CD14-positive monocyte (primary cell): Measurements from ENCODE around the gene FRMD3. TPM values are rescaled to one million over a fixed set of nuclear protein-coding genes. Genes with fewer than 3 reads are reported as not detected.

Experiments used
- DNase-seq, 3 donors: peaks; one replicate each; pipeline ENCODE4 v3.0.0-alpha.2; 2011 to 2022
- H2AFZ ChIP-seq: 2 replicates; pipeline ENCODE4 v1.6.0; 2012; ENCODE audit warnings: mild to moderate bottlenecking, low read depth, low read length, inconsistent platforms; ENCODE audit not compliant: insufficient read depth, poor library complexity, severe bottlenecking
- H3K27ac ChIP-seq, 2 donors: 1 replicate in 1 of 2; 2 replicates in 1 of 2; pipeline ENCODE4 v1.5.1; 2012 to 2013; ENCODE audit warnings: low read length in 2 of 2, control low read depth in 1 of 2, inconsistent platforms in 1 of 2, low read depth in 1 of 2, mild to moderate bottlenecking in 1 of 2
- H3K27me3 ChIP-seq, 2 donors: one replicate each; pipeline versions ENCODE4 v1.6.0 to v1.6.1; 2011 to 2013; ENCODE audit warnings: low read length in 2 of 2; ENCODE audit not compliant: control insufficient read depth in 2 of 2, insufficient read depth in 2 of 2
- H3K36me3 ChIP-seq, 2 donors: replicated peaks in 1 of 2; 1 replicate in 1 of 2; 2 replicates in 1 of 2; pipeline versions ENCODE4 v1.5.1 to v1.6.1; 2012 to 2013; ENCODE audit warnings: low read length in 2 of 2, control low read depth in 1 of 2, inconsistent platforms in 1 of 2, mild to moderate bottlenecking in 1 of 2; ENCODE audit not compliant: insufficient read depth in 2 of 2, control insufficient read depth in 1 of 2
- H3K4me1 ChIP-seq, 2 donors: 1 replicate in 1 of 2; 2 replicates in 1 of 2; pipeline versions ENCODE4 v1.5.1 to v1.6.1; 2012 to 2013; ENCODE audit warnings: low read length in 2 of 2, control low read depth in 1 of 2, inconsistent platforms in 1 of 2, mild to moderate bottlenecking in 1 of 2, moderate library complexity in 1 of 2; ENCODE audit not compliant: insufficient read depth in 2 of 2, control insufficient read depth in 1 of 2
- H3K4me2 ChIP-seq: replicated peaks from 2 replicates; pipeline ENCODE3; 2012; ENCODE audit warnings: low read length, moderate library complexity, mild to moderate bottlenecking; ENCODE audit not compliant: poor library complexity, severe bottlenecking; ENCODE audit errors: extremely low read depth
- H3K4me3 ChIP-seq, 3 experiments: fragments of 200-600 bp in 1 of 3; sonication (generic) in 1 of 3; replicated peaks in 1 of 3; 1 replicate in 2 of 3; 2 replicates in 1 of 3; pipeline ENCODE4 v1.5.1; 2011 to 2013; ENCODE audit warnings: low read length in 3 of 3, mild to moderate bottlenecking in 3 of 3, control low read depth in 2 of 3, low read depth in 2 of 3, inconsistent platforms in 1 of 3, moderate library complexity in 1 of 3
- H3K79me2 ChIP-seq: 2 replicates; pipeline ENCODE4 v1.6.0; 2012; ENCODE audit warnings: mild to moderate bottlenecking, control low read depth, inconsistent platforms, low read length, moderate library complexity; ENCODE audit not compliant: insufficient read depth
- H3K9ac ChIP-seq: 2 replicates; pipeline ENCODE4 v1.6.0; 2017; ENCODE audit warnings: low read length, mild to moderate bottlenecking; ENCODE audit not compliant: insufficient read depth, poor library complexity, severe bottlenecking
- H3K9me3 ChIP-seq, 2 donors: replicated peaks in 1 of 2; 1 replicate in 1 of 2; 2 replicates in 1 of 2; pipeline versions ENCODE4 v1.5.1 to v1.6.1; 2012 to 2013; ENCODE audit warnings: low read length in 2 of 2, control low read depth in 1 of 2; ENCODE audit not compliant: control insufficient read depth in 1 of 2, insufficient read depth in 1 of 2
- H4K20me1 ChIP-seq: 2 replicates; pipeline ENCODE4 v1.6.0; 2012; ENCODE audit warnings: mild to moderate bottlenecking, low read length, control low read depth, moderate library complexity; ENCODE audit not compliant: insufficient read depth
- H3K27ac Mint-ChIP-seq, 7 donors: one replicate each; pipeline ENCODE4 v1.8.0; 2020; ENCODE audit warnings: mild to moderate bottlenecking in 7 of 7, mixed read lengths in 7 of 7, moderate library complexity in 6 of 7, inconsistent platforms in 2 of 7
- H3K27me3 Mint-ChIP-seq, 3 donors: one replicate each; pipeline ENCODE4 v1.8.0; 2021 to 2022; ENCODE audit warnings: low read depth in 3 of 3, mild to moderate bottlenecking in 3 of 3, mixed read lengths in 3 of 3, moderate library complexity in 3 of 3, inconsistent platforms in 1 of 3
- H3K36me3 Mint-ChIP-seq, 2 donors: one replicate each; pipeline ENCODE4 v1.8.0; 2020; ENCODE audit warnings: mixed read lengths in 2 of 2, inconsistent platforms in 1 of 2, mild to moderate bottlenecking in 1 of 2
- H3K4me1 Mint-ChIP-seq: one replicate; pipeline ENCODE4 v1.8.0; 2020; ENCODE audit warnings: mild to moderate bottlenecking, mixed read lengths
- H3K4me3 Mint-ChIP-seq, 2 donors: one replicate each; pipeline ENCODE4 v1.8.0; 2020; ENCODE audit warnings: mild to moderate bottlenecking in 2 of 2, mixed read lengths in 2 of 2, moderate library complexity in 1 of 2
- H3K9me3 Mint-ChIP-seq, 7 donors: one replicate each; pipeline ENCODE4 v1.8.0; 2020 to 2022; ENCODE audit warnings: mixed read lengths in 7 of 7, mild to moderate bottlenecking in 6 of 7, moderate library complexity in 6 of 7, inconsistent platforms in 2 of 7
- CTCF ChIP-seq: fragments of 200-600 bp; IDR thresholded peaks from one replicate; pipeline ENCODE4 v1.8.0; 2022; ENCODE audit warnings: antibody characterized with exemption, mild to moderate bottlenecking
- WGBS: methylation state at CpG from one replicate; pipeline ENCODE4 v1.1.5; 2013; ENCODE audit warnings: missing lambda C conversion rate; ENCODE audit not compliant: insufficient coverage; 5-methylcytosine and 5-hydroxymethylcytosine counted together
- intact Hi-C, 2 donors: fragments of 100-400 bp; cut with micrococcal nuclease; formaldehyde crosslinking; loops; one replicate each; pipeline versions ENCODE4 v1.15.0 to v1.15.1; 2023
- polyA plus RNA-seq, 3 donors: library from polyadenylated mRNA; depleted of rRNA in 1 of 3; unstranded in 2 of 3; stranded (reverse) in 1 of 3; fragments of 300-500 nt in 2 of 3; fragments of >200 nt in 1 of 3; fragmentation: Illumina TruSeq in 2 of 3; gene quantifications; 1 replicate in 2 of 3; 2 replicates in 1 of 3; pipeline ENCODE4 v1.2.3, GENCODE V29; 2012 to 2021

FRMD3 gene
- polyA plus RNA-seq, 3 donors = 2.8 to 9.8 (median 4.2) TPM

DNA sequence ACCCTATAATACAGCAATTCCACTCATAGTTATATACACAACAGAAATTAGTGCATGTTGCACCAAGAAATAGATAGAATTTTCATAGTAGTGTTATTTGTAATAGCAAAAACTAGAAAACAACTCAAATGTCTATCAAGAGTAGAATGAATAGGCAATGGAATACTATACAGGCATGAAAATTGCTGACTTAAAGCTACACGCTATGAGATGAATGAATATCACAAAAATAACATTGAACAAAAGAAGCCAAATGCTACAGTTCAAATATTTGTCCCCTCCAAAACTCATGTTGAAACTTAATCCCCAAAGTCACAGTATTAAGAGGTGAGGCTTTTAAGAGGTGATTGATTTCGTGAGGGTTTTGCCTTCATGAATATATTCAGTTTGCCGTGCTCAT lies 215.1 kb downstream of the FRMD3 start:
- Histone ChIP-seq H2AFZ (no peak overlapping the region), H3K9me3 (peaks cover 0 to 3% of the 10 kb centered on the region in 2 donors), H3K27me3 (no peaks in the 10 kb centered on the region), H4K20me1 (no peaks in the 10 kb centered on the region), H3K4me1 (no peaks in the 10 kb centered on the region), H3K27ac (no peak overlapping the region), H3K79me2 (no peaks in the 10 kb centered on the region), H3K36me3 (no peaks in the 10 kb centered on the region), H3K9ac (no peak overlapping the region), H3K4me2 (no peak overlapping the region), H3K4me3 (no peak overlapping the region)
- Mint-ChIP-seq H3K9me3 (peaks cover 0 to 8% (median 5%) of the 10 kb centered on the region in 7 donors), H3K36me3 (peaks cover 2 to 12% of the 10 kb centered on the region in 2 donors), H3K27me3 (peaks cover 0 to 2% (median 0%) of the 10 kb centered on the region in 3 donors), H3K4me3 (no peak overlapping the region), H3K4me1 (no peaks in the 10 kb centered on the region), H3K27ac (no peak overlapping the region)
- no CpG with 5 or more reads among the region's 3 CpGs for WGBS
- no peak for TF ChIP-seq CTCF
- no peak for DNase-seq
- intact Hi-C loops = no loop called here

DNA sequence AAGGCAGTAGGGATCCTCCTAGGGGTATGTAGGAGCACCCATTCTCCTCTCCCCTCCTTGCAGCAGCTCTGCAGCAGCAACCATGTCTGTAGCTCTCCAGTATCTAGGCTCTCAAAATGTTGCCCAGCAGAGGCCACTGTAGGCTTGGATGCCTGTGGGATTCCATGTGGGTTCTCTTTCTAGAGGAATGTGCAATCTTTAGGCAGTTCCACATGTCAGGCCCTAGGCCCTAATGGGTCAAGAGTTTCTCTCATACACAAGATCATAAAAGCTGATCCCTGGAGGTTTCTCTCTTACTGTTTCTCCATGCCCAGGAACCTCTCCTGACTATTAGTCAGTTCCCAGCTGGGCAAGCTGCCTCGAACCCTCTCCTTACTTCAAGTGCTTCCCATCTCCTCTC lies 215.8 kb downstream of the FRMD3 start:
- 80% methylated on average over 1 of the region's 1 CpG for WGBS
- no peak for TF ChIP-seq CTCF

More for the DNA sequence above, 215.8 kb downstream of the FRMD3 start:
- Mint-ChIP-seq H3K9me3 (peaks cover 0 to 8% (median 5%) of the 10 kb centered on the region in 7 donors), H3K27ac (no peak overlapping the region), H3K27me3 (peaks cover 0 to 2% (median 0%) of the 10 kb centered on the region in 3 donors), H3K36me3 (peaks cover 2 to 12% of the 10 kb centered on the region in 2 donors), H3K4me3 (no peak overlapping the region), H3K4me1 (no peaks in the 10 kb centered on the region)
- Histone ChIP-seq H2AFZ (no peak overlapping the region), H3K4me1 (no peaks in the 10 kb centered on the region), H3K9ac (no peak overlapping the region), H3K79me2 (no peaks in the 10 kb centered on the region), H4K20me1 (no peaks in the 10 kb centered on the region), H3K36me3 (no peaks in the 10 kb centered on the region), H3K27me3 (no peaks in the 10 kb centered on the region), H3K4me2 (no peak overlapping the region), H3K9me3 (peaks cover 0 to 3% of the 10 kb centered on the region in 2 donors), H3K27ac (no peak overlapping the region), H3K4me3 (no peak overlapping the region)
- intact Hi-C loops = no loop called here
- DNase-seq = no peak
